H1 (cell line): ENCODE results near the gene TSPOAP1. TPM values are rescaled to one million over a fixed set of nuclear protein-coding genes. Genes with fewer than 3 reads are reported as not detected.

Experiments used
- BACH1 ChIP-seq: IDR thresholded peaks from 2 replicates; pipeline ENCODE4 v1.6.1; 2012; ENCODE audit warnings: low read length, improper control_type of control experiment
- BRCA1 ChIP-seq: IDR thresholded peaks from 2 replicates; pipeline ENCODE4 v1.6.1; 2012; ENCODE audit warnings: low read depth, low read length, improper control_type of control experiment
- CHD2 ChIP-seq: IDR thresholded peaks from 2 replicates; pipeline ENCODE4 v1.6.1; 2012; ENCODE audit warnings: low read length, improper control_type of control experiment
- EP300 ChIP-seq, 2 experiments: IDR thresholded peaks; 1 replicate in 1 of 2; 2 replicates in 1 of 2; pipeline ENCODE4 v1.6.1; 2011 to 2012; ENCODE audit warnings: low read depth in 2 of 2, low read length in 2 of 2, mild to moderate bottlenecking in 2 of 2, borderline replicate concordance in 1 of 2, inconsistent platforms in 1 of 2, moderate library complexity in 1 of 2
- FOSL1 ChIP-seq: IDR thresholded peaks from 2 replicates; pipeline ENCODE4 v1.6.1; 2011; ENCODE audit warnings: mild to moderate bottlenecking, low read depth, low read length, moderate library complexity; ENCODE audit not compliant: insufficient read depth
- GABPA ChIP-seq: IDR thresholded peaks from 2 replicates; pipeline ENCODE4 v1.6.1; 2011; ENCODE audit warnings: mild to moderate bottlenecking, low read length, moderate library complexity, borderline replicate concordance; ENCODE audit not compliant: insufficient read depth
- GTF2F1 ChIP-seq: IDR thresholded peaks from 2 replicates; pipeline ENCODE4 v1.6.1; 2012; ENCODE audit warnings: low read depth, low read length, improper control_type of control experiment, borderline replicate concordance
- HDAC6 ChIP-seq: IDR thresholded peaks from one replicate; pipeline ENCODE4 v1.7.1; 2012; ENCODE audit warnings: low read depth, mild to moderate bottlenecking, inconsistent platforms, low read length, moderate library complexity
- JUND ChIP-seq: IDR thresholded peaks from 2 replicates; pipeline ENCODE4 v1.6.1; 2011; ENCODE audit warnings: mild to moderate bottlenecking, improper control_type of control experiment, low read length
- MAFK ChIP-seq: IDR thresholded peaks from 2 replicates; pipeline ENCODE4 v1.6.1; 2012; ENCODE audit warnings: low read depth, mild to moderate bottlenecking, improper control_type of control experiment, low read length
- NRF1 ChIP-seq: IDR thresholded peaks from 2 replicates; pipeline ENCODE4 v1.6.1; 2011; ENCODE audit warnings: mild to moderate bottlenecking, low read depth, low read length, improper control_type of control experiment
- PHF8 ChIP-seq: fragments of 200-600 bp; sonication (generic); conservative IDR thresholded peaks from 2 replicates; pipeline ENCODE4 v1.7.1; 2012; ENCODE audit warnings: low read depth, mild to moderate bottlenecking, inconsistent platforms, low read length, moderate library complexity
- POU5F1 ChIP-seq: IDR thresholded peaks from 2 replicates; pipeline ENCODE4 v1.6.1; 2011; ENCODE audit warnings: low read depth, mild to moderate bottlenecking, low read length, moderate library complexity
- RAD21 ChIP-seq, 2 experiments: IDR thresholded peaks in 1 of 2; conservative IDR thresholded peaks in 1 of 2; 2 replicates each; pipeline ENCODE4 v1.6.1; 2011; ENCODE audit warnings: low read depth in 2 of 2, low read length in 2 of 2, improper control_type of control experiment in 1 of 2, inconsistent platforms in 1 of 2, mild to moderate bottlenecking in 1 of 2, moderate library complexity in 1 of 2
- RBBP5 ChIP-seq: IDR thresholded peaks from 2 replicates; pipeline ENCODE4 v1.7.1; 2012; ENCODE audit warnings: low read depth, mild to moderate bottlenecking, inconsistent platforms, low read length, moderate library complexity, borderline replicate concordance
- RFX5 ChIP-seq: IDR thresholded peaks from 2 replicates; pipeline ENCODE4 v1.6.1; 2011; ENCODE audit warnings: low read depth, low read length, improper control_type of control experiment, borderline replicate concordance
- RNF2 ChIP-seq: fragments of 200-900, 300-1000 bp; sonication (generic); IDR thresholded peaks from 2 replicates; pipeline ENCODE4 v1.7.1; 2016; ENCODE audit warnings: borderline replicate concordance, low read depth, mild to moderate bottlenecking, antibody characterized with exemption, low read length; ENCODE audit not compliant: poor library complexity, severe bottlenecking; ENCODE audit errors: missing control alignments
- SRF ChIP-seq: IDR thresholded peaks from 2 replicates; pipeline ENCODE4 v1.6.1; 2011; ENCODE audit warnings: mild to moderate bottlenecking, low read depth, low read length, moderate library complexity
- TBP ChIP-seq: IDR thresholded peaks from 2 replicates; pipeline ENCODE4 v1.6.1; 2011; ENCODE audit warnings: low read depth, low read length, improper control_type of control experiment
- TEAD4 ChIP-seq: IDR thresholded peaks from 2 replicates; pipeline ENCODE4 v1.6.1; 2012; ENCODE audit warnings: low read depth, low read length, inconsistent platforms, mixed read lengths
- YY1 ChIP-seq: IDR thresholded peaks from 2 replicates; pipeline ENCODE4 v1.6.1; 2011; ENCODE audit warnings: low read depth, mild to moderate bottlenecking, low read length
- ZNF274 ChIP-seq: IDR thresholded peaks from 2 replicates; pipeline ENCODE4 v1.7.0; 2012; ENCODE audit warnings: low read length, borderline replicate concordance; ENCODE audit errors: extremely low read depth
- polyA plus RNA-seq, 7 experiments: library from polyadenylated mRNA; depleted of rRNA in 3 of 7; stranded (reverse) in 5 of 7; unstranded in 2 of 7; fragments of >200 nt in 5 of 7; fragments of 200-250 nt in 2 of 7; gene quantifications; 1 replicate in 5 of 7; 2 replicates in 1 of 7; 4 replicates in 1 of 7; pipeline versions ENCODE4 v1.2.1 to v1.2.3, GENCODE V29; 2011 to 2013; ENCODE audit warnings: missing spikeins in 2 of 7, mixed read lengths in 2 of 7
- total RNA-seq: library from RNA; stranded (reverse); fragmentation: NEBNext Ultra II Directional; extraction: Animal tissue kit (Norgen Biotek cat#: 25700); gene quantifications from 2 replicates; pipeline ENCODE4 v1.2.1, GENCODE V29; 2021

TSPOAP1 gene
- total and polyA plus RNA-seq, 2 of the 8 experiments (the other 6 are each of a cell fraction or from before 2014, with no cell fraction given): 7.6 to 9.2 TPM

DNA sequence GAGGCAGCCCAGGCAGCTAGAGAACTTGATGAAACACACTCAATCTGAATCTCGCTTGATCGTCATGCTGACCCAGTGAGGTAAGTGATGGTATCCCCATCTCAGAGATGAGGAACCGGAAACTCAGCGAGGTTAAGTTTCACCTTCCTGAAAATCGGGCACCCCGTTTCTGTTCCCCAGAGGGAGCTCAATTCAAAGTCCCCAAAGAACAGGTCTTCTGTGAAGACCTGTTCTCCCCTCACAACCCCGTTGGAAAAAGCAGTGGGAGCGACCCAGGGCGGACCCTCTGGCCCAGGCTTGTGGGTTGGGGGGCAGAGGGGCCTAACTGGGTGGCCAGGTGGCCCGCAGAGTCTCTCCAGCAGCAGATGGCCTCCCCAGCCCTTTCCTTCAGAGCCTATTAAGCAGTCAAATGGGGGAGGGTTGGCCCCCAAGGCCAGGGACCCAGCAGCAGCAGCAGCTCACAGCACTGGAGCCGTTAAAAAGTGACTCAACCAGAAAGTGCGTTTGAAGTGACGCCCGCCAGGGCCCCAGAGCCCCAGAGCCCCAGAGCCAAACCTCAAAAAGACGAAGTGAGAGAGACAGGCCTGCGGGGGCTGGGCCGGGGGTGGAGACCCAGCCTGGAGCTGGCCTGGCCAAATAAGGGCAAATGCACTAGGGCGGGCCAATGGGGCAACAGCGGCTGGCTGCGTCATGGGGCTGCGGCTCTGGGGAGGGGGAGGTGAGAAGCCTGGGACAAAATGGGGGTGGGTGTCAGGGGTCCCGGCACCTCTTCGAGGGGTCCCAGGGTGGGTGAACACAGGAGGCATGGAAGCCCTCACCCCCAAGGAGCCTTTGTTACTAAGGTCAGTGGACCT lies 9.2 kb upstream of the TSPOAP1 start (continued):
- TF ChIP-seq TEAD4: no peak
- no peak for TF ChIP-seq BRCA1
- TF ChIP-seq POU5F1: no peak
- TF ChIP-seq EP300 (IDR thresholded peaks at IDR 0.05; ENCODE audit: borderline replicate concordance in 1 of 2, low read depth in 2 of 2, low read length in 2 of 2): peak in 1 of 2 experiments; percentile 55; a peak in 1 of 3 replicates
- TF ChIP-seq NRF1: no peak
- no peak for TF ChIP-seq CHD2
- TF ChIP-seq RFX5: no peak
- no peak for TF ChIP-seq YY1
- no peak for TF ChIP-seq JUND
- TF ChIP-seq BACH1: no peak
- TF ChIP-seq RBBP5: no peak
- no peak for TF ChIP-seq HDAC6
- peak; percentile 100 for TF ChIP-seq SRF
- TF ChIP-seq RAD21 (IDR thresholded peaks at IDR 0.05 in 1 of 2, conservative IDR thresholded peaks at IDR 0.05 in 1 of 2; ENCODE audit: low read depth in 2 of 2, low read length in 2 of 2): no peak
- TF ChIP-seq FOSL1: no peak
- no peak for TF ChIP-seq PHF8
- no peak for TF ChIP-seq GTF2F1
- no peak for TF ChIP-seq GABPA
- 0 out of 2 replicates have a peak, but pooled peaks have one; percentile 31 for TF ChIP-seq MAFK
- TF ChIP-seq TBP: peak; percentile 66
- TF ChIP-seq ZNF274: no peak
- TF ChIP-seq RNF2: no peak
